Measurements from ENCODE around the gene RCCD1. TPM values are rescaled to one million over a fixed set of nuclear protein-coding genes. Genes with fewer than 3 reads are reported as not detected.
A peak's percentile ranks its signal among the peaks of the same experiment; 100 is the strongest.

RCCD1 gene
- total RNA-seq, 1 experiment from 2014 or later, result 26.1 TPM

DNA sequence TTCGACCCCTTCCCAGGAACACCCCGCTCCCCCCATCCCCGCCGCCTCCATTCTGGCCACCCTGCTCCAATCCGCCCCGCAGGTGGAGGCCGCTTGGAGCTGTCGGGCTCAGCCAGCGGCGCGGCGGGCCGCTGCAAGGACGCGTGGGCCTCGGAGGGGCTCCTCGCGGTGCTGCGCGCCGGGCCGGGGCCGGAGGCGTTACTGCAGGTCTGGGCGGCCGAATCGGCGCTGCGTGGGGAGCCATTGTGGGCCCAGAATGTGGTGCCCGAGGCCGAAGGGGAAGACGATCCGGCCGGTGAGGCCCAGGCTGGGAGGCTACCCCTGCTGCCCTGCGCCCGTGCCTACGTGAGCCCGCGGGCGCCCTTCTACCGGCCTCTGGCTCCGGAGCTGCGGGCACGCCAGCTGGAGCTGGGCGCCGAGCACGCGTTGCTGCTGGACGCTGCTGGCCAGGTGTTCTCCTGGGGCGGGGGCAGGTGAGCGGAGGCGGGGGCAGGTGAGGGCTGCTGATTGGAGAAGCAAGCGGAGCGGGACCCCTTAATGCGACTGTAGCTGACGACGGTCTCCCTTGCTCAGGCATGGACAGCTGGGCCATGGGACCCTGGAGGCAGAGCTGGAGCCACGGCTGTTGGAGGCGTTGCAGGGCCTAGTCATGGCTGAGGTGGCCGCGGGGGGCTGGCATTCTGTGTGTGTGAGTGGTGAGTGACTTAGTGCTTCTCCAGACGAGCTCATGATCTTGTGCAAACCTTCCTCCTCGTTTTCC is 2.5 kb downstream of the RCCD1 start (continued):
- TF ChIP-seq, protein P1, sequence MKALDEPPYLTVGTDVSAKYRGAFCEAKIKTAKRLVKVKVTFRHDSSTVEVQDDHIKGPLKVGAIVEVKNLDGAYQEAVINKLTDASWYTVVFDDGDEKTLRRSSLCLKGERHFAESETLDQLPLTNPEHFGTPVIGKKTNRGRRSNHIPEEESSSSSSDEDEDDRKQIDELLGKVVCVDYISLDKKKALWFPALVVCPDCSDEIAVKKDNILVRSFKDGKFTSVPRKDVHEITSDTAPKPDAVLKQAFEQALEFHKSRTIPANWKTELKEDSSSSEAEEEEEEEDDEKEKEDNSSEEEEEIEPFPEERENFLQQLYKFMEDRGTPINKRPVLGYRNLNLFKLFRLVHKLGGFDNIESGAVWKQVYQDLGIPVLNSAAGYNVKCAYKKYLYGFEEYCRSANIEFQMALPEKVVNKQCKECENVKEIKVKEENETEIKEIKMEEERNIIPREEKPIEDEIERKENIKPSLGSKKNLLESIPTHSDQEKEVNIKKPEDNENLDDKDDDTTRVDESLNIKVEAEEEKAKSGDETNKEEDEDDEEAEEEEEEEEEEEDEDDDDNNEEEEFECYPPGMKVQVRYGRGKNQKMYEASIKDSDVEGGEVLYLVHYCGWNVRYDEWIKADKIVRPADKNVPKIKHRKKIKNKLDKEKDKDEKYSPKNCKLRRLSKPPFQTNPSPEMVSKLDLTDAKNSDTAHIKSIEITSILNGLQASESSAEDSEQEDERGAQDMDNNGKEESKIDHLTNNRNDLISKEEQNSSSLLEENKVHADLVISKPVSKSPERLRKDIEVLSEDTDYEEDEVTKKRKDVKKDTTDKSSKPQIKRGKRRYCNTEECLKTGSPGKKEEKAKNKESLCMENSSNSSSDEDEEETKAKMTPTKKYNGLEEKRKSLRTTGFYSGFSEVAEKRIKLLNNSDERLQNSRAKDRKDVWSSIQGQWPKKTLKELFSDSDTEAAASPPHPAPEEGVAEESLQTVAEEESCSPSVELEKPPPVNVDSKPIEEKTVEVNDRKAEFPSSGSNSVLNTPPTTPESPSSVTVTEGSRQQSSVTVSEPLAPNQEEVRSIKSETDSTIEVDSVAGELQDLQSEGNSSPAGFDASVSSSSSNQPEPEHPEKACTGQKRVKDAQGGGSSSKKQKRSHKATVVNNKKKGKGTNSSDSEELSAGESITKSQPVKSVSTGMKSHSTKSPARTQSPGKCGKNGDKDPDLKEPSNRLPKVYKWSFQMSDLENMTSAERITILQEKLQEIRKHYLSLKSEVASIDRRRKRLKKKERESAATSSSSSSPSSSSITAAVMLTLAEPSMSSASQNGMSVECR (CRISPR knock-in tag; IDR thresholded peaks at IDR 0.05; ENCODE audit: borderline replicate concordance), result no peak
- no peak for TF ChIP-seq NFATC4 (CRISPR knock-in tag; IDR thresholded peaks at IDR 0.05)
- no peak; the same call in 1 of the 2 replicates for TF ChIP-seq RELA (CRISPR knock-in tag; IDR thresholded peaks at IDR 0.05; ENCODE audit: borderline replicate concordance)
- TF ChIP-seq ELF4 (CRISPR knock-in tag; IDR thresholded peaks at IDR 0.05; ENCODE audit: low read depth), result no peak
- TF ChIP-seq, protein P2, sequence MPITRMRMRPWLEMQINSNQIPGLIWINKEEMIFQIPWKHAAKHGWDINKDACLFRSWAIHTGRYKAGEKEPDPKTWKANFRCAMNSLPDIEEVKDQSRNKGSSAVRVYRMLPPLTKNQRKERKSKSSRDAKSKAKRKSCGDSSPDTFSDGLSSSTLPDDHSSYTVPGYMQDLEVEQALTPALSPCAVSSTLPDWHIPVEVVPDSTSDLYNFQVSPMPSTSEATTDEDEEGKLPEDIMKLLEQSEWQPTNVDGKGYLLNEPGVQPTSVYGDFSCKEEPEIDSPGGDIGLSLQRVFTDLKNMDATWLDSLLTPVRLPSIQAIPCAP (CRISPR knock-in tag; IDR thresholded peaks at IDR 0.05), result 0 out of 2 replicates have a peak, but pooled peaks have one; percentile 43
- TF ChIP-seq ZNF423 (CRISPR knock-in tag; IDR thresholded peaks at IDR 0.05), result no peak
- TF ChIP-seq OVOL2 (CRISPR knock-in tag; IDR thresholded peaks at IDR 0.05; ENCODE audit: borderline replicate concordance), result no peak
- TF ChIP-seq, protein P3, sequence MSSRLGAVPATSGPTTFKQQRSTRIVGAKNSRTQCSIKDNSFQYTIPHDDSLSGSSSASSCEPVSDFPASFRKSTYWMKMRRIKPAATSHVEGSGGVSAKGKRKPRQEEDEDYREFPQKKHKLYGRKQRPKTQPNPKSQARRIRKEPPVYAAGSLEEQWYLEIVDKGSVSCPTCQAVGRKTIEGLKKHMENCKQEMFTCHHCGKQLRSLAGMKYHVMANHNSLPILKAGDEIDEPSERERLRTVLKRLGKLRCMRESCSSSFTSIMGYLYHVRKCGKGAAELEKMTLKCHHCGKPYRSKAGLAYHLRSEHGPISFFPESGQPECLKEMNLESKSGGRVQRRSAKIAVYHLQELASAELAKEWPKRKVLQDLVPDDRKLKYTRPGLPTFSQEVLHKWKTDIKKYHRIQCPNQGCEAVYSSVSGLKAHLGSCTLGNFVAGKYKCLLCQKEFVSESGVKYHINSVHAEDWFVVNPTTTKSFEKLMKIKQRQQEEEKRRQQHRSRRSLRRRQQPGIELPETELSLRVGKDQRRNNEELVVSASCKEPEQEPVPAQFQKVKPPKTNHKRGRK (CRISPR knock-in tag; IDR thresholded peaks at IDR 0.05; ENCODE audit: borderline replicate concordance), result no peak
- TF ChIP-seq, protein P4, sequence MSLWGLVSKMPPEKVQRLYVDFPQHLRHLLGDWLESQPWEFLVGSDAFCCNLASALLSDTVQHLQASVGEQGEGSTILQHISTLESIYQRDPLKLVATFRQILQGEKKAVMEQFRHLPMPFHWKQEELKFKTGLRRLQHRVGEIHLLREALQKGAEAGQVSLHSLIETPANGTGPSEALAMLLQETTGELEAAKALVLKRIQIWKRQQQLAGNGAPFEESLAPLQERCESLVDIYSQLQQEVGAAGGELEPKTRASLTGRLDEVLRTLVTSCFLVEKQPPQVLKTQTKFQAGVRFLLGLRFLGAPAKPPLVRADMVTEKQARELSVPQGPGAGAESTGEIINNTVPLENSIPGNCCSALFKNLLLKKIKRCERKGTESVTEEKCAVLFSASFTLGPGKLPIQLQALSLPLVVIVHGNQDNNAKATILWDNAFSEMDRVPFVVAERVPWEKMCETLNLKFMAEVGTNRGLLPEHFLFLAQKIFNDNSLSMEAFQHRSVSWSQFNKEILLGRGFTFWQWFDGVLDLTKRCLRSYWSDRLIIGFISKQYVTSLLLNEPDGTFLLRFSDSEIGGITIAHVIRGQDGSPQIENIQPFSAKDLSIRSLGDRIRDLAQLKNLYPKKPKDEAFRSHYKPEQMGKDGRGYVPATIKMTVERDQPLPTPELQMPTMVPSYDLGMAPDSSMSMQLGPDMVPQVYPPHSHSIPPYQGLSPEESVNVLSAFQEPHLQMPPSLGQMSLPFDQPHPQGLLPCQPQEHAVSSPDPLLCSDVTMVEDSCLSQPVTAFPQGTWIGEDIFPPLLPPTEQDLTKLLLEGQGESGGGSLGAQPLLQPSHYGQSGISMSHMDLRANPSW (CRISPR knock-in tag; conservative IDR thresholded peaks at IDR 0.05; ENCODE audit: low read depth), result no peak
- TF ChIP-seq KAT7 (CRISPR knock-in tag; IDR thresholded peaks at IDR 0.05; ENCODE audit: borderline replicate concordance), result no peak
- TF ChIP-seq NFE2L1 (CRISPR knock-in tag; IDR thresholded peaks at IDR 0.05), result peak; percentile 27; the same call in 1 of the 2 replicates
- no peak for TF ChIP-seq GTF2I (CRISPR knock-in tag; conservative IDR thresholded peaks at IDR 0.05)
- no peak for TF ChIP-seq SMAD3 (CRISPR knock-in tag; IDR thresholded peaks at IDR 0.05; ENCODE audit: borderline replicate concordance)
- TF ChIP-seq, protein P5, sequence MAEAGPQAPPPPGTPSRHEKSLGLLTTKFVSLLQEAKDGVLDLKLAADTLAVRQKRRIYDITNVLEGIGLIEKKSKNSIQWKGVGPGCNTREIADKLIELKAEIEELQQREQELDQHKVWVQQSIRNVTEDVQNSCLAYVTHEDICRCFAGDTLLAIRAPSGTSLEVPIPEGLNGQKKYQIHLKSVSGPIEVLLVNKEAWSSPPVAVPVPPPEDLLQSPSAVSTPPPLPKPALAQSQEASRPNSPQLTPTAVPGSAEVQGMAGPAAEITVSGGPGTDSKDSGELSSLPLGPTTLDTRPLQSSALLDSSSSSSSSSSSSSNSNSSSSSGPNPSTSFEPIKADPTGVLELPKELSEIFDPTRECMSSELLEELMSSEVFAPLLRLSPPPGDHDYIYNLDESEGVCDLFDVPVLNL (CRISPR knock-in tag; IDR thresholded peaks at IDR 0.05; ENCODE audit: borderline replicate concordance, low read depth), result no peak
- no peak for TF ChIP-seq GABPB1 (CRISPR knock-in tag; IDR thresholded peaks at IDR 0.05)
- TF ChIP-seq, protein P6, sequence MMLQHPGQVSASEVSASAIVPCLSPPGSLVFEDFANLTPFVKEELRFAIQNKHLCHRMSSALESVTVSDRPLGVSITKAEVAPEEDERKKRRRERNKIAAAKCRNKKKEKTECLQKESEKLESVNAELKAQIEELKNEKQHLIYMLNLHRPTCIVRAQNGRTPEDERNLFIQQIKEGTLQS (CRISPR knock-in tag; conservative IDR thresholded peaks at IDR 0.05), result no peak
- no peak for TF ChIP-seq ZNF232 (CRISPR knock-in tag; IDR thresholded peaks at IDR 0.05)
- no peak for TF ChIP-seq SMAD4 (CRISPR knock-in tag; IDR thresholded peaks at IDR 0.05)
- no peak for TF ChIP-seq GRHL2 (CRISPR knock-in tag; IDR thresholded peaks at IDR 0.05; ENCODE audit: insufficient replicate concordance, severe bottlenecking)
- TF ChIP-seq ETV6 (CRISPR knock-in tag; IDR thresholded peaks at IDR 0.05), result no peak
- TF ChIP-seq CREB1 (CRISPR knock-in tag; IDR thresholded peaks at IDR 0.05), result no peak
- TF ChIP-seq TEAD1 (CRISPR knock-in tag; IDR thresholded peaks at IDR 0.05), result no peak
- TF ChIP-seq, protein P7, sequence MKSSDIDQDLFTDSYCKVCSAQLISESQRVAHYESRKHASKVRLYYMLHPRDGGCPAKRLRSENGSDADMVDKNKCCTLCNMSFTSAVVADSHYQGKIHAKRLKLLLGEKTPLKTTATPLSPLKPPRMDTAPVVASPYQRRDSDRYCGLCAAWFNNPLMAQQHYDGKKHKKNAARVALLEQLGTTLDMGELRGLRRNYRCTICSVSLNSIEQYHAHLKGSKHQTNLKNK (CRISPR knock-in tag; IDR thresholded peaks at IDR 0.05), result no peak
- TF ChIP-seq HMGA2 (CRISPR knock-in tag; IDR thresholded peaks at IDR 0.05), result no peak
- no peak for TF ChIP-seq NR1H2 (CRISPR knock-in tag; IDR thresholded peaks at IDR 0.05)
- no peak; the same call in none of the 2 replicates for TF ChIP-seq TP53 (CRISPR knock-in tag; IDR thresholded peaks at IDR 0.05)
- TF ChIP-seq IRF2 (CRISPR knock-in tag; IDR thresholded peaks at IDR 0.05; ENCODE audit: borderline replicate concordance, low read depth), result no peak

Data from WTC11 (cell line).